Endothelial cell of umbilical vein (primary cell): ENCODE data around the gene TBC1D16. TPM values are rescaled to one million over a fixed set of nuclear protein-coding genes. Genes with fewer than 3 reads are reported as not detected.

ENCODE experiments used
- BruUV-seq: library from RNA; stranded (reverse); fragments of 400-500 nt; replicated peaks from 2 replicates; lab custom pipeline; 2021; lab: Mats Ljungman, UMichigan
- CTCF ChIA-PET: fragments of 300-600, 350-600 bp; sonication (Branson Sonifier 250); formaldehyde crosslinking; loops from one replicate; lab custom pipeline; 2021; ENCODE audit warnings: antibody characterized with exemption, inconsistent platforms; lab: Charles Lee
- POLR2A ChIA-PET: fragments of 300-600, 350-600 bp; sonication (Branson Sonifier 250); formaldehyde crosslinking; loops from one replicate; lab custom pipeline; 2021; ENCODE audit warnings: antibody characterized with exemption, inconsistent platforms; lab: Charles Lee
- DNase-seq: peaks from one replicate; pipeline ENCODE4 v3.0.0-alpha.2; 2011; ENCODE audit warnings: low read depth, low spot score
- FAIRE-seq: peaks from 2 replicates; lab custom pipeline; 2011; peaks lifted over from hg19 to GRCh38; lab: Jason Lieb, UNC
- H2AFZ ChIP-seq: 2 replicates; pipeline ENCODE4 v1.6.0; 2012; ENCODE audit warnings: low read depth, low read length, control low read depth, inconsistent platforms
- H3K27ac ChIP-seq: 2 replicates; pipeline ENCODE4 v1.5.1; 2011; ENCODE audit warnings: low read depth, mild to moderate bottlenecking, control low read depth, low read length, moderate library complexity; ENCODE audit not compliant: insufficient read depth
- H3K27me3 ChIP-seq, 2 experiments: 2 replicates each; pipeline versions ENCODE4 v1.6.0 to v1.6.1; 2011; ENCODE audit warnings: low read length in 2 of 2, mixed read lengths in 1 of 2; ENCODE audit not compliant: control insufficient read depth in 2 of 2, insufficient read depth in 2 of 2
- H3K36me3 ChIP-seq, 2 experiments: 2 replicates in 1 of 2; 3 replicates in 1 of 2; pipeline ENCODE4 v1.5.1; 2011; ENCODE audit warnings: low read length in 2 of 2, mild to moderate bottlenecking in 1 of 2, moderate library complexity in 1 of 2; ENCODE audit not compliant: control insufficient read depth in 2 of 2, insufficient read depth in 2 of 2; ENCODE audit errors: extremely low read depth in 1 of 2
- H3K4me1 ChIP-seq: 3 replicates; pipeline ENCODE4 v1.5.1; 2011; ENCODE audit warnings: mild to moderate bottlenecking, low read length; ENCODE audit not compliant: control insufficient read depth, insufficient read depth; ENCODE audit errors: extremely low read depth
- H3K4me2 ChIP-seq: 2 replicates; pipeline ENCODE4 v1.6.1; 2011; ENCODE audit warnings: low read length, control low read depth, mixed read lengths; ENCODE audit not compliant: insufficient read depth
- H3K4me3 ChIP-seq, 3 experiments: fragments of 200-600 bp in 1 of 3; sonication (generic), shearing (Covaris generic) in 1 of 3; replicated peaks in 1 of 3; 2 replicates each; pipeline ENCODE4 v1.5.1; 2011 to 2016; ENCODE audit warnings: control low read depth in 3 of 3, low read length in 3 of 3, mild to moderate bottlenecking in 2 of 3, inconsistent platforms in 1 of 3, low read depth in 1 of 3, moderate library complexity in 1 of 3; ENCODE audit not compliant: insufficient read depth in 1 of 3
- H3K79me2 ChIP-seq: 2 replicates; pipeline ENCODE4 v1.6.0; 2012; ENCODE audit warnings: low read length, inconsistent platforms; ENCODE audit not compliant: control insufficient read depth, insufficient read depth
- H3K9ac ChIP-seq: replicated peaks from 2 replicates; pipeline ENCODE3; 2011; ENCODE audit warnings: low read length, control low read depth; ENCODE audit not compliant: insufficient read depth; ENCODE audit errors: extremely low read depth
- H3K9me1 ChIP-seq: replicated peaks from 3 replicates; pipeline ENCODE4 v1.6.0; 2011; ENCODE audit warnings: mild to moderate bottlenecking, low read length; ENCODE audit not compliant: control insufficient read depth, insufficient read depth; ENCODE audit errors: extremely low read depth
- H3K9me3 ChIP-seq: replicated peaks from 2 replicates; pipeline ENCODE4 v1.5.1; 2012; ENCODE audit warnings: low read length, inconsistent platforms; ENCODE audit not compliant: control insufficient read depth, insufficient read depth
- H4K20me1 ChIP-seq: replicated peaks from 2 replicates; pipeline ENCODE3; 2011; ENCODE audit warnings: mild to moderate bottlenecking, low read length; ENCODE audit not compliant: control insufficient read depth, insufficient read depth; ENCODE audit errors: extremely low read depth
- EZH2 ChIP-seq: IDR thresholded peaks from 2 replicates; pipeline ENCODE4 v1.6.1; 2012; ENCODE audit warnings: borderline replicate concordance, low read depth, mild to moderate bottlenecking, moderate library complexity, low read length, inconsistent platforms; ENCODE audit not compliant: severe bottlenecking
- FOS ChIP-seq: IDR thresholded peaks from 2 replicates; pipeline ENCODE4 v1.6.1; 2011; ENCODE audit warnings: mild to moderate bottlenecking, low read length, moderate library complexity, borderline replicate concordance; ENCODE audit not compliant: insufficient read depth
- GATA2 ChIP-seq: IDR thresholded peaks from 2 replicates; pipeline ENCODE4 v1.7.0; 2011; ENCODE audit warnings: low read depth, mild to moderate bottlenecking, moderate library complexity, mixed read lengths, low read length; ENCODE audit not compliant: insufficient read length, insufficient read depth
- JUN ChIP-seq: IDR thresholded peaks from 2 replicates; pipeline ENCODE4 v1.6.1; 2011; ENCODE audit warnings: borderline replicate concordance, low read depth; ENCODE audit not compliant: insufficient read length, insufficient read depth
- MYC ChIP-seq: IDR thresholded peaks from one replicate; pipeline ENCODE4 v1.6.1; 2011; ENCODE audit warnings: mild to moderate bottlenecking, low read depth, low read length
- POLR2A ChIP-seq: IDR thresholded peaks from 2 replicates; pipeline ENCODE4 v1.6.1; 2012; ENCODE audit warnings: low read depth, mild to moderate bottlenecking, control low read depth, low read length
- POLR2AphosphoS5 ChIP-seq: IDR thresholded peaks from 2 replicates; pipeline ENCODE4 v1.6.1; 2012; ENCODE audit warnings: low read depth, mild to moderate bottlenecking, control low read depth, low read length, moderate library complexity; ENCODE audit not compliant: insufficient read depth
- dilution Hi-C: fragments of 300-500 bp; cut with MboI; formaldehyde crosslinking; loops from one replicate; pipeline ENCODE4 v1.15.0; 2019; ENCODE audit warnings: low sequenced_read_pairs; ENCODE audit not compliant: extremely low pct_ligation_motif_present
- intact Hi-C: fragments of 100-400 bp; cut with micrococcal nuclease; formaldehyde crosslinking; loops from one replicate; pipeline ENCODE4 v1.10.0; 2022
- polyA plus RNA-seq, 4 experiments: library from polyadenylated mRNA; depleted of rRNA in 3 of 4; stranded (reverse) in 3 of 4; unstranded in 1 of 4; fragments of >200 nt; gene quantifications; 2 replicates each; pipeline versions ENCODE4 v1.2.1 to v1.2.3, GENCODE V29; 2011 to 2012; ENCODE audit warnings: missing spikeins in 1 of 4
- total RNA-seq: library from RNA; stranded (reverse); gene quantifications from 2 replicates; pipeline ENCODE4 v1.2.3, GENCODE V29; 2021
- TF ChIP-seq, protein P1 (sequence below): IDR thresholded peaks from 2 replicates; pipeline ENCODE4 v1.6.1; 2011; ENCODE audit not compliant: insufficient read depth, insufficient read length
- TF ChIP-seq, protein P2 (sequence below), 2 donors: IDR thresholded peaks; 1 replicate in 1 of 2; 2 replicates in 1 of 2; pipeline ENCODE4 v1.5.1; 2011; ENCODE audit warnings: low read length in 2 of 2, mild to moderate bottlenecking in 2 of 2, moderate library complexity in 2 of 2, control low read depth in 1 of 2, inconsistent platforms in 1 of 2, low read depth in 1 of 2; ENCODE audit not compliant: insufficient read depth in 1 of 2; ENCODE audit errors: extremely low read depth in 1 of 2

The TBC1D16 gene
- total and polyA plus RNA-seq, 2 donors (not counting 3 experiments of a cell fraction or from before 2014, with no cell fraction given), result 12.9 to 48.6 TPM

DNA sequence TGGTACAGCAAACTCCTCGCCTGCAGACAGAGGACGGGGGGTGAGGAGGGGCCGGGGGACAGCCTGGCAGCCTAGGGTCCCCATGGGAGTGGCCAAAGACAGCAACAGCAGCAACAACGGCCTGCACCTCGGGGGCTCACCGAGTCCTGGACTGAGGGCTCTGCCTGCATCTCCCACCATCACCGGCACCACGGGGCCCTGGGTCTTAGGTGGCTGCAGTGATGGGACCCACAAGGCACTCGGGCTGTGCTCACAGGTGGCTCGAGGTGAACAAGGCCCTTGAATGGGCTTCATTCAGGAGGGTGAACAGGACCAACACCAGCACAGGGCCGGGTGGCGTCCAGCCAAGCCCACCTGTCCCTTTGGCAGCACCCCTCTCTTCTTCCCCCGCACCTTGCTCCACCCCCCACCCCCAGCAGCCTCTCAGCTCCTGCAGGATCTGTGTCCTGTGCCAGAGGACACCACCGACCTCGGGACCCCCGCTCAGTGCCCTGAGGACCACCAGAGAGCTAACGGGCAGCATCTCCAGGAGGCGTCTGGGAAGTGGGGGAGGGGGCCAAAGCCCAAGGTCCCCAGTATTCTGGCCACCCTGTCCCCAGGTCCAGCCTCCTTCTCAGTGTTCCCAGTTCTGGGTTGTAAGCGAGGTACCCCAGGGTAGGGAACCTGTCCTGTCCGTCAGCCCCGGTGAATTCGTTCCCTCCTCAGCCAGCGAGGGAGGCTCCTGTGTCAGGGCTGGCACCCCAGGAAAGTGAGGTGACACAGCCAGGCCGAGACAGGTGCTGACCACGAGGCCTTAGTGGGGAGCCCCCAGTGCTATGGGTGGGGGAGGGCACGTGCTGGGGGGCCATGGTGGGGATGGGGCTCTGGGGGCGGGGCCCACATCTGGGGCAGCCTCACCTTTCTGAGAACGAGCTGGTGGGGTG is 94.3 kb downstream of the TBC1D16 start:
- H3K79me2 ChIP-seq, result no peaks in the 10 kb centered on the region
- no peak overlapping the region for H3K4me2 ChIP-seq
- H3K36me3 ChIP-seq, result peaks cover 0 to 27% of the 10 kb centered on the region in 2 experiments
- H3K9ac ChIP-seq, result no peak overlapping the region
- no peaks in the 10 kb centered on the region for H3K27me3 ChIP-seq
- CTCF ChIA-PET, result interaction anchor here (0.6 kb wide), 1 partner anchor 102 kb away, joined by 3 read pairs; the partner anchor contains the start of gene CBX4
- no peak overlapping the region for H2AFZ ChIP-seq
- DNase-seq (no peak), FAIRE-seq (no peak)
- no peak for TF ChIP-seq EZH2
- no peak for TF ChIP-seq FOS
- no peak for TF ChIP-seq GATA2
- TF ChIP-seq, protein P1, sequence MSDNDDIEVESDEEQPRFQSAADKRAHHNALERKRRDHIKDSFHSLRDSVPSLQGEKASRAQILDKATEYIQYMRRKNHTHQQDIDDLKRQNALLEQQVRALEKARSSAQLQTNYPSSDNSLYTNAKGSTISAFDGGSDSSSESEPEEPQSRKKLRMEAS, result no peak
- H4K20me1 ChIP-seq, result no peaks in the 10 kb centered on the region
- no peaks in the 10 kb centered on the region for H3K9me1 ChIP-seq
- dilution Hi-C loops, result no loop called here
- H3K4me1 ChIP-seq, result no peaks in the 10 kb centered on the region
- H3K4me3 ChIP-seq, result no peak overlapping the region
- no TSS peak for BruUV-seq
- intact Hi-C loops, result no loop called here
- POLR2A ChIA-PET, result no interaction called here
- H3K27ac ChIP-seq, result no peak overlapping the region
- no peaks in the 10 kb centered on the region for H3K9me3 ChIP-seq

DNA sequence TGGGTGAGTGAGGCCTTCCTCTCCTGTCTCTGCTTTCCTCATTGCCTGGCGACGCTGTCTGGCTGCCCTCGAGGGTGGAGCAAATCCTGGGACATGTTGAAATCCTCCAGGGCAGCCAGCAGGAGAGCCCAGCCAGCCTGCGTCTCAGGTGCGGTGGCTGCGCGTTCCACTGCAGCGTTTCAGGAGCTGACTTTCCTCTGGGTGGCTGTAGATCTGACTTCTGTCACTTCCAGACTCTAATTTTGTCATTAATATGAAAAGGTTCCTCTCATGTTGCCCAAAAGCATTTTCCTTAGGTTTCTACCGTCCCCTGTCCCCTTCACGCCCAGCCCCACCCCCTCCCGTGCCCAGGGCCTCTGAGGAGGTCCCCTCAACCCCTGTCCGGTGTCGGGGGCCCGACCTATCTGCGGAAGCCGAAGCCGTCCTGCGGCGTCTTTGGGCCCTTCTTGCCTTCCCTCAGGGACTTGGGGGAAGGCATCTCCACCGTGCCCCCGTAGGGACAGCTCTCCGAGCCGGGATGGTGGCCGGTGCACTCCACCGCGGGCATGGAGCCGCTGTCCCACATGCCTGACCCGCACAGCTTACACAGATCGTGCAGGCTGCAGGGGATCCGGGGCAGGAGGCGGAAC is 95.1 kb downstream of the TBC1D16 start:
- H3K36me3 ChIP-seq, result peaks cover 0 to 27% of the 10 kb centered on the region in 2 experiments
- no TSS peak for BruUV-seq
- no peaks in the 10 kb centered on the region for H3K9me3 ChIP-seq
- no peaks in the 10 kb centered on the region for H3K9me1 ChIP-seq
- ChIA-PET CTCF (no interaction called here), POLR2A (no interaction called here)
- H3K4me3 ChIP-seq, result no peak overlapping the region
- FAIRE-seq (no peak), DNase-seq (no peak)
- no peak overlapping the region for H3K9ac ChIP-seq
- H3K27me3 ChIP-seq, result no peaks in the 10 kb centered on the region
- H3K27ac ChIP-seq, result no peak overlapping the region
- no peaks in the 10 kb centered on the region for H3K4me1 ChIP-seq
- no peak overlapping the region for H2AFZ ChIP-seq
- H4K20me1 ChIP-seq, result no peaks in the 10 kb centered on the region
- H3K79me2 ChIP-seq, result no peaks in the 10 kb centered on the region
- no peak overlapping the region for H3K4me2 ChIP-seq
- TF ChIP-seq MYC (no peak), JUN (no peak), POLR2A (no peak), FOS (no peak), GATA2 (no peak), EZH2 (no peak), POLR2AphosphoS5 (no peak)
- TF ChIP-seq, protein P1, result no peak
- TF ChIP-seq, protein P2, sequence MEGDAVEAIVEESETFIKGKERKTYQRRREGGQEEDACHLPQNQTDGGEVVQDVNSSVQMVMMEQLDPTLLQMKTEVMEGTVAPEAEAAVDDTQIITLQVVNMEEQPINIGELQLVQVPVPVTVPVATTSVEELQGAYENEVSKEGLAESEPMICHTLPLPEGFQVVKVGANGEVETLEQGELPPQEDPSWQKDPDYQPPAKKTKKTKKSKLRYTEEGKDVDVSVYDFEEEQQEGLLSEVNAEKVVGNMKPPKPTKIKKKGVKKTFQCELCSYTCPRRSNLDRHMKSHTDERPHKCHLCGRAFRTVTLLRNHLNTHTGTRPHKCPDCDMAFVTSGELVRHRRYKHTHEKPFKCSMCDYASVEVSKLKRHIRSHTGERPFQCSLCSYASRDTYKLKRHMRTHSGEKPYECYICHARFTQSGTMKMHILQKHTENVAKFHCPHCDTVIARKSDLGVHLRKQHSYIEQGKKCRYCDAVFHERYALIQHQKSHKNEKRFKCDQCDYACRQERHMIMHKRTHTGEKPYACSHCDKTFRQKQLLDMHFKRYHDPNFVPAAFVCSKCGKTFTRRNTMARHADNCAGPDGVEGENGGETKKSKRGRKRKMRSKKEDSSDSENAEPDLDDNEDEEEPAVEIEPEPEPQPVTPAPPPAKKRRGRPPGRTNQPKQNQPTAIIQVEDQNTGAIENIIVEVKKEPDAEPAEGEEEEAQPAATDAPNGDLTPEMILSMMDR (IDR thresholded peaks at IDR 0.05; ENCODE audit: extremely low read depth in 1 of 2, insufficient read depth in 1 of 2, low read depth in 1 of 2, low read length in 2 of 2), result no peak
- dilution Hi-C loops (no loop called here), intact Hi-C loops (no loop called here)
